HEK293 (cell line): Measurements from ENCODE around the gene LMNA.

ENCODE experiments used
- AEBP2 ChIP-seq: fragments of 450-650 bp; formaldehyde crosslinking; IDR thresholded peaks from 2 replicates; pipeline ENCODE4 v1.5.1; 2016; ENCODE audit warnings: missing biosample characterization, missing genetic modification characterization, borderline replicate concordance
- ATF2 ChIP-seq: fragments of 450-650 bp; formaldehyde crosslinking; IDR thresholded peaks from 2 replicates; pipeline ENCODE4 v1.5.1; 2016; ENCODE audit warnings: missing biosample characterization, missing genetic modification characterization, low read depth
- CTCF ChIP-seq: fragments of 450-650 bp; formaldehyde crosslinking; IDR thresholded peaks from 2 replicates; pipeline ENCODE4 v1.5.1; 2016; ENCODE audit warnings: missing biosample characterization, missing genetic modification characterization
- ELK4 ChIP-seq: IDR thresholded peaks from 2 replicates; pipeline ENCODE4 v1.6.1; 2011; ENCODE audit warnings: mild to moderate bottlenecking, low read depth, low read length, borderline replicate concordance
- PRDM10 ChIP-seq: fragments of 450-650 bp; formaldehyde crosslinking; IDR thresholded peaks from 2 replicates; pipeline ENCODE4 v1.5.1; 2016; ENCODE audit warnings: missing biosample characterization, missing genetic modification characterization
- PRDM6 ChIP-seq: fragments of 450-650 bp; formaldehyde crosslinking; IDR thresholded peaks from 2 replicates; pipeline ENCODE4 v1.5.1; 2017; ENCODE audit warnings: missing biosample characterization, missing genetic modification characterization
- TCF7L2 ChIP-seq: IDR thresholded peaks from 2 replicates; pipeline ENCODE4 v1.6.1; 2011; ENCODE audit warnings: low read depth, mild to moderate bottlenecking, inconsistent platforms, low read length, moderate library complexity, borderline replicate concordance
- ZBTB49 ChIP-seq: fragments of 450-650 bp; formaldehyde crosslinking; IDR thresholded peaks from 2 replicates; pipeline ENCODE4 v1.5.1; 2016; ENCODE audit warnings: missing biosample characterization, missing genetic modification characterization, low read depth
- ZBTB8A ChIP-seq: fragments of 450-650 bp; formaldehyde crosslinking; IDR thresholded peaks from 2 replicates; pipeline ENCODE4 v1.5.1; 2016; ENCODE audit warnings: missing biosample characterization, missing genetic modification characterization
- ZNF138 ChIP-seq: fragments of 450-650 bp; formaldehyde crosslinking; IDR thresholded peaks from 2 replicates; pipeline ENCODE4 v1.5.1; 2016; ENCODE audit warnings: missing biosample characterization, missing genetic modification characterization, borderline replicate concordance
- ZNF157 ChIP-seq: fragments of 450-650 bp; formaldehyde crosslinking; IDR thresholded peaks from 2 replicates; pipeline ENCODE4 v1.5.1; 2016; ENCODE audit warnings: missing biosample characterization, missing genetic modification characterization
- ZNF76 ChIP-seq: fragments of 450-650 bp; formaldehyde crosslinking; IDR thresholded peaks from 2 replicates; pipeline ENCODE4; 2016; ENCODE audit warnings: low read depth, missing biosample characterization, missing genetic modification characterization, borderline replicate concordance

- TF ChIP-seq CTCF (tag by site-specific recombination), result no peak
- TF ChIP-seq ATF2 (tag by site-specific recombination), result no peak
- TF ChIP-seq ZBTB8A (tag by site-specific recombination), result no peak
- no peak for TF ChIP-seq ZNF138 (tag by site-specific recombination)
- no peak for TF ChIP-seq ZNF76 (tag by site-specific recombination)
- no peak for TF ChIP-seq PRDM6 (tag by site-specific recombination)
- TF ChIP-seq AEBP2 (tag by site-specific recombination), result no peak
- TF ChIP-seq PRDM10, result no peak
- TF ChIP-seq ZBTB49 (tag by site-specific recombination), result no peak
- no peak for TF ChIP-seq TCF7L2
- no peak for TF ChIP-seq ZNF157
- TF ChIP-seq ELK4, result no peak
Measured at GRCh38 chr1:156075775-156076204, 38.7 kb upstream of the LMNA start.
